Duodenal mucosa (tissue), 2 donors: ENCODE data around the gene SMPD2.

ENCODE experiments used
- H3K27ac ChIP-seq: one replicate; pipeline ENCODE4 v1.7.0; 2013; ENCODE audit warnings: low read depth, low read length
- H3K27me3 ChIP-seq, 2 donors: one replicate each; pipeline ENCODE4 v1.7.0; 2013; ENCODE audit warnings: low read length in 2 of 2, control low read depth in 1 of 2; ENCODE audit not compliant: insufficient read depth in 2 of 2, control insufficient read depth in 1 of 2
- H3K36me3 ChIP-seq, 2 donors: one replicate each; pipeline ENCODE4 v1.7.0; 2013; ENCODE audit warnings: low read length in 2 of 2, control low read depth in 1 of 2; ENCODE audit not compliant: insufficient read depth in 2 of 2, control insufficient read depth in 1 of 2
- H3K4me1 ChIP-seq, 2 donors: one replicate each; pipeline ENCODE4 v1.7.0; 2013; ENCODE audit warnings: low read length in 2 of 2, control low read depth in 1 of 2; ENCODE audit not compliant: insufficient read depth in 2 of 2, control insufficient read depth in 1 of 2
- H3K4me3 ChIP-seq, 2 donors: one replicate each; pipeline ENCODE4 v1.7.0; 2013; ENCODE audit warnings: low read length in 2 of 2, low read depth in 1 of 2
- H3K9ac ChIP-seq, 2 donors: one replicate each; pipeline ENCODE4 v1.7.0; 2013; ENCODE audit warnings: low read length in 2 of 2, low read depth in 1 of 2
- H3K9me3 ChIP-seq, 2 donors: one replicate each; pipeline ENCODE4 v1.7.0; 2013; ENCODE audit warnings: low read length in 2 of 2, control low read depth in 1 of 2; ENCODE audit not compliant: control insufficient read depth in 1 of 2

The SMPD2 gene

GRCh38 chr6:109453156-109453555, 12.6 kb downstream of the SMPD2 start:
- Histone ChIP-seq H3K36me3 (peaks cover 14 to 25% of the 10 kb centered on the region in 2 donors), H3K4me3 (no peak overlapping the region), H3K9ac (peak overlapping the region in 1 of 2 donors; percentile 18), H3K9me3 (no peaks in the 10 kb centered on the region), H3K27me3 (no peaks in the 10 kb centered on the region), H3K4me1 (peaks cover 25 to 35% of the 10 kb centered on the region in 2 donors), H3K27ac (no peak overlapping the region)

- Histone ChIP-seq H3K4me1 (peaks cover 29 to 42% of the 10 kb centered on the region in 2 donors), H3K4me3 (peak overlapping the region; percentile 80 to 94), H3K27ac (peak overlapping the region; percentile 45), H3K9me3 (no peaks in the 10 kb centered on the region), H3K36me3 (peaks cover 11 to 25% of the 10 kb centered on the region in 2 donors), H3K27me3 (no peaks in the 10 kb centered on the region), H3K9ac (peak overlapping the region; percentile 85 to 96)
Measured at GRCh38 chr6:109453594-109454495, 13.3 kb downstream of the SMPD2 start.

- peak overlapping the region; percentile 83 for H3K27ac ChIP-seq
- H3K4me1 ChIP-seq, result peaks cover 35 to 47% of the 10 kb centered on the region in 2 donors
- H3K27me3 ChIP-seq, result no peaks in the 10 kb centered on the region
- H3K9me3 ChIP-seq, result no peaks in the 10 kb centered on the region
- peaks cover 11 to 25% of the 10 kb centered on the region in 2 donors for H3K36me3 ChIP-seq
- peak overlapping the region; percentile 80 to 94 for H3K4me3 ChIP-seq
- peak overlapping the region; percentile 85 to 96 for H3K9ac ChIP-seq
Measured at GRCh38 chr6:109454496-109455436, 14.2 kb downstream of the SMPD2 start.

- peak within 1 kb of the TSS; percentile 85 to 96 for H3K9ac ChIP-seq
- H3K36me3 ChIP-seq, result peaks cover 11 to 22% of the 10 kb centered on the region in 2 donors
- H3K4me1 ChIP-seq, result peaks cover 35 to 47% of the 10 kb centered on the region in 2 donors
- H3K27ac ChIP-seq, result peak within 1 kb of the TSS; percentile 83
- no peaks in the 10 kb centered on the region for H3K27me3 ChIP-seq
- no peaks in the 10 kb centered on the region for H3K9me3 ChIP-seq
- peak within 1 kb of the TSS; percentile 80 to 94 for H3K4me3 ChIP-seq
Measured at GRCh38 chr6:109455437-109456110, 15.1 kb downstream of the SMPD2 start, which contains the start of gene MICAL1. Gene MICAL1 (minus strand): TSS chr6:109455772. CDS start chr6:109454196, 1,576 bp downstream.

- Histone ChIP-seq H3K9me3 (no peaks in the 10 kb centered on the region), H3K36me3 (peaks cover 11 to 21% of the 10 kb centered on the region in 2 donors), H3K27ac (peak overlapping the region; percentile 77), H3K4me3 (peak overlapping the region; percentile 70 to 94), H3K9ac (peak overlapping the region; percentile 32 to 76), H3K27me3 (no peaks in the 10 kb centered on the region), H3K4me1 (peaks cover 35 to 47% of the 10 kb centered on the region in 2 donors)
Measured at GRCh38 chr6:109456111-109456583, 15.6 kb downstream of the SMPD2 start.

- H3K36me3 ChIP-seq, result peaks cover 5 to 22% of the 10 kb centered on the region in 2 donors
- peak overlapping the region; percentile 32 to 76 for H3K9ac ChIP-seq
- no peaks in the 10 kb centered on the region for H3K9me3 ChIP-seq
- peak overlapping the region; percentile 77 for H3K27ac ChIP-seq
- H3K27me3 ChIP-seq, result no peaks in the 10 kb centered on the region
- H3K4me3 ChIP-seq, result peak overlapping the region; percentile 70 to 94
- H3K4me1 ChIP-seq, result peaks cover 35 to 47% of the 10 kb centered on the region in 2 donors
Measured at GRCh38 chr6:109456710-109457561, 16.4 kb downstream of the SMPD2 start.

- Histone ChIP-seq H3K27ac (no peak overlapping the region), H3K9ac (peak overlapping the region; percentile 32 to 76), H3K27me3 (no peaks in the 10 kb centered on the region), H3K4me3 (peak overlapping the region; percentile 70 to 94), H3K9me3 (no peaks in the 10 kb centered on the region), H3K4me1 (peaks cover 35 to 47% of the 10 kb centered on the region in 2 donors), H3K36me3 (peaks cover 0 to 19% of the 10 kb centered on the region in 2 donors)
Measured at GRCh38 chr6:109457562-109457996, 17.1 kb downstream of the SMPD2 start.

- Histone ChIP-seq H3K4me1 (peaks cover 30 to 37% of the 10 kb centered on the region in 2 donors), H3K4me3 (no peak overlapping the region), H3K9me3 (no peaks in the 10 kb centered on the region), H3K27me3 (no peaks in the 10 kb centered on the region), H3K36me3 (peaks cover 0 to 10% of the 10 kb centered on the region in 2 donors), H3K27ac (no peak overlapping the region), H3K9ac (peak overlapping the region in 1 of 2 donors; percentile 16)
Measured at GRCh38 chr6:109458774-109459531, 18.4 kb downstream of the SMPD2 start.
